GM19239 (cell line): ENCODE data around the gene BBIP1.
A peak's percentile ranks its signal among the peaks of the same experiment; 100 is the strongest.

ENCODE experiments used
- DNase-seq: peaks from one replicate; pipeline ENCODE4 v3.0.0; 2011; ENCODE audit warnings: low spot score; ENCODE audit not compliant: insufficient read length
- FAIRE-seq: peaks from 2 replicates; lab custom pipeline; 2011; peaks lifted over from hg19 to GRCh38; lab: Jason Lieb, UNC

The BBIP1 gene

DNA sequence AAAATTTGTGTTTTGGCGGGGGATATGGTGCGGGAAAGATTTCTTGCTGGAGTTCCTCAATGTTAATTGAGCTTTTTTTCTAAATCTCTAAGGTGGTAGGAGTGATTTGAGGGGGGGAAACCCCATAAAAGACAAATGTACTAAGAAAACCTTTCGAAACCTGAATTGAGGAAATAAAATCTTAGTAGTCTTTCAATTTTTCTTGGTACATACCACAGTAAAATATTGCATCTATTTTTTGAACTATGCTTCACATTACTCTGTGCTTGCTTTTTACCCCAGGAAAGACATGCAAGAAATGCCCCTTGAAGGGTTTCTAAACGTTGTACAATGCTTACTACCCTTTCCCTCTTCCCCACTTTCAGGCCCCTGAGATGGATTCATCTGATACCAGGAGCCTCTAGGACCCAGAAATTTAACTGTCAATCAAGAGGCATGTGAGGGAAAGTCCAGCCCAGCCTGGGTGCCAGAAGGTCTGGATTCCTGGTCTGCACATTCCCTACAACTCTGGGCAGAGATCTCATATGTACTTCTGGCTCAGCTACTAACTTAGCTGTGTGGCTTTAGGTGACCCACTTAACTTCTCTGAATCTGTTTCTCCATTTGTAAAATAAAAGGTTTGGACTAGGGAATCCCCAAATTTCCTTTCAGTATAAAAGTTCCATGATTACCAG lies 53.0 kb downstream of the BBIP1 start:
- FAIRE-seq, result peak; percentile 90

GRCh38 chr10:110865186-110865808 lies 53.7 kb downstream of the BBIP1 start:
- no peak for DNase-seq
- peak; percentile 80 for FAIRE-seq

More for the DNA sequence above, 53.0 kb downstream of the BBIP1 start:
- DNase-seq, result no peak

DNA sequence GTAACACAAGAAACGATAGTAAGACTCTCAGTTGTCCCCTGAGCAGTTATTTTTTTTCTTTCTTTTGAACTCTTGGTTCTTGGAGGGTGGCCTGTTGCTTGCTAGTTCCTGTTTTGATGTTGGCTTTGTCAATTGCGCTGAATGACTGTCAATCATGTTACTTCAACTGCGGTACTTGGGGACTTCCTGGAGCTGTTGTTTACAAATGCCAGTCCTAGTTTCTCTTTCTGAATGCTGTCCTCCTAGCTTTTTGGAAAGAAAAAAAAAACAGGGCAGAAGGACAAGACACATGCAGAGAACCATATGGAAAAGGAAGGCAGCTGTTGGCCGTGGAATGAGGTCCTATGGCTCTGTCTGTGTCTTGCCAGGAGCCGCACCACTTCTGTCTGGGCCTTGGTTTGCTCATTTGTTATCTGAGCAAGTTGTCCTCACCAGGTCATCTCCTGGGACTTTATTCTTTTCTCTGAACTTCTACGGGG lies 54.3 kb downstream of the BBIP1 start:
- FAIRE-seq, result peak; percentile 99
- DNase-seq, result no peak

- no peak for DNase-seq
- no peak for FAIRE-seq
These were observed 55.0 kb downstream of the BBIP1 start for GRCh38 chr10:110863956-110864355.

DNA sequence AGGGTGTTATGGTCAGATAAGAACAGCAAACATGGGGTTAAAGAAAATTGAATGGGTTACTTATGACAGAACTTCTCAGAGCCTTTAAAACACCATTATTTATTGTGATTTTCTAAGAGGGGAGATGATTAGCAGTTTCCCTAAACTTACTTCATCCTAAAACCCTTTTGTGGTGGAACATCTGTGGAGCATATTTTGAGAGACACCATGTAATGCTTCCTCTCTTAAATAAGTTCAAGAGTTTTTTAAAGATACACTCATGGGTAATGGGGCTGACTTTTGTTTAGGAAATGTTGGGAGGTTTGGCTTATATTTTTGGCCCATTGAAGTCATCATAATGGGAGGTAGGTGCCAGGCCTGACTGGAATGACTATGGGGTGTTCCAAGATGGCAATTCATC lies 55.6 kb downstream of the BBIP1 start:
- FAIRE-seq (no peak), DNase-seq (no peak)

DNA sequence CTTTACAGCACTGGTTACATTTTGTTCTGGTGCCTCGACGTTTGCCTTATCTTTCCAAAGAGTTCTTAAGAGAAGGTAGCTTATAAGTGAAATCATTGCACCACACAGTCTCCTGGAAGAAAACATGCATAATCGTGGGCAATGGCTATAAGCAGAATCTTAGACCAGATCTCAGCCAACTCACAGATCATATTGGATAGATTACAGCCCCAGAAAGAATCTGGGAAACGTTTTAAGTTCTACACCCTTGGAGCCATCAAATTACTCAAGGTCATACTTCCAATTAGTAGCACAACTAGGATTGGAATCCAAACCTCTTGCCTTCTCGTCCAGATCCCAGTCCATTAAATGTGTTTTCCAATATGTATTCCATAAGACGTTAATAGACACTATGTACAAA lies 56.0 kb downstream of the BBIP1 start:
- DNase-seq (no peak), FAIRE-seq (peak; percentile 37)

DNA sequence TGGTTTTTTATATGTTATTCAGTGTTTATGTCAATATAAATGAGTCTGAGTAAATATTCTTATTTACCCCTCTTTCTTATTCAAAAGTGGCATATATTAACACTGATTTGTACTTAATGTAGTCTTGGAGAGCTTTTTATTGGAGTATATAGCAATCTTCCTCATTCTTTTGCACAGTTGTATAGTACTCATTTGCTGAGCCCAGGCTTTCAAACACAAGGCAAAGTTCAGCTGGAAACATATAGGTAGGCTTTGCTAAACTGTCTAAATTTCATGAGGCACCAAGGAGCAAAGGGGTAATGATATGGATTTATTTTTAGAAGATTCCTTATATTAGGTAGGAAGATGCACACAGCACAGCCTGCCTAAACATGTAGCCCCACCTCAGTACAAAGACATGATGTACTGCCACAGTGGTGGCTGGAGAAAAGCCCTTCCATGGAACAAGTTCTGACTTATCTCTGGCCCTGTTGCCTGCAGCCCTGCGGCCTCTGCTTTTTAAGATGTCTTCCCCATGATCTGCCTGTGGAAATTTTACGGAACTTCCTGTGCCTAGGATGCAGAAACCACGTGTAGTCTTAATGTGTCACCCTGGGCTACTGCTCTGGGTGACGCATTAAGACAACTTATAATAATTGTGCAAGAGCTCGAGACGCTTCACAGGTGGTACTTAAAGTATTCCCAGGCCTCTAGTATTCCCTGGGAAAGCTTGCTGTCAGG lies 56.9 kb downstream of the BBIP1 start:
- FAIRE-seq, result no peak

DNA sequence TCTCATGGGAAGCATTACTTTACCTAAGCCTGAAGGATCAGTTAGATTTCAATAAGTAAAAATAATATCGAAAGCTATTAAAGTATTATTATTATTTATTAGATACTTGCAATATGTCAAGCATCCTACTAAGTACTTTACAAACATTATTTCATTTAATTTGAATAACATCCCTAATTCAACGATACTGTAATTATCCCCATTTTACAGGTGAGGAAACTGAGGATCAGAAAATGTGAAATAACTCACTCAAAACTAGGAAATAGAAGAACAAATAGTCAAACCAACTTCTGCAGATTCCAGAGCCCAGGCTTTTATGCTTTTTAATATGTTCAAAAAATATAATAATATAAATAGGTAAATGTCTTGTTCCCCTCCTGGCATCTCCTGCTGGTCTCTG lies 57.5 kb downstream of the BBIP1 start:
- DNase-seq (no peak), FAIRE-seq (no peak)

More for the DNA sequence above, 56.9 kb downstream of the BBIP1 start:
- DNase-seq, result no peak

DNA sequence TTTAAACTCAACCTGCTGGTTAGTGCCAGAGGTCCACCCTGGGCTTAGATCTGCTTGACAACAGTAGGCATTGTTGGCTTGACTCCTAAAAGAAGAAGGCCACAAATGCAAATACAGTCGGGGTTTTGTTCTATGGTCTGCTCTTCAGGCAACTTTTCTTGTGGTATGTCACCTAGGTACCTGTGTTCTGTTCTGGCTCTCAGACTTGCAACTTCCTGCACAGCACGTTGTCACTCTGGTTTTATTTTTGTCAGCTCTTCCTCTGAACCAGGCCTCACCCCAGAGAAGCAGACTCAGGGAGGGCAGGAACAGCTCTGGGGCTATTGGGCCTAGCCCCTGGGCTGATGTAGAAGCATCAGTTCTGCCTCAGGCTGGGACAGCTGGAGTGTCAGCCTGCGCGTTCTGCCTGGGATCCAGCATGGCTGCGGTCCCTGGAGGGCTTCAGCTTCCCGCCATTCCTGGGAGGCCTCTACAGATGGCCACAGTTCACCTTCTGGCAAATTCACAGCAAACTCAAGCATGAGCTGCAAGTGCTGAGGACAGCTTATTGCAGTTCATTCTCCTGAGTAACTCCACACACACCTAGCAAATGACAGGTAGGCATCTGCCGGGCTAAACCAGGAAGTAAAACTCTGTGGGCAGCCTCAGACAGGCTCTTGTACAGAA lies 58.3 kb downstream of the BBIP1 start:
- peak; percentile 97 for FAIRE-seq
- DNase-seq, result no peak

DNA sequence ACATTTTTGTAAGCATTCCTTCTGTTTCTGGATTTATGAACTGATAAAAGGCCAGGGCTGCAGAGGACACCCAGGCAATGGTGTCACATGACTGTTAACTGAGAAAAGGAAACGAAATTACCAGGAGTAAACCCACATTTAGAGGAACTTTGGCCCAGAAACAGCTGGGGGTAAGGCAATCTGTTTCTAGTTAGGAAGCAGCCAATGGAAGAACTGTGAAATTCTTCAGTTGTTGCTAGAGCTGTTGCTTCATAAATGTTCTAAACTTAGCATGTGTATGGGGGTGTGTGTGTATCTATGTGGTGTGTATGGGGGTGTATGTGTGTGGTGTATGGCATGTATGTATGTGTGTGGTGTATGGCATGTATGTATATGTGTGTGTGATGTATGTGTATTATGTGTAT lies 59.0 kb downstream of the BBIP1 start:
- FAIRE-seq (peak; percentile 83), DNase-seq (no peak)

GRCh38 chr10:110859206-110859972 lies 59.6 kb downstream of the BBIP1 start:
- no peak for FAIRE-seq
- DNase-seq, result no peak

DNA sequence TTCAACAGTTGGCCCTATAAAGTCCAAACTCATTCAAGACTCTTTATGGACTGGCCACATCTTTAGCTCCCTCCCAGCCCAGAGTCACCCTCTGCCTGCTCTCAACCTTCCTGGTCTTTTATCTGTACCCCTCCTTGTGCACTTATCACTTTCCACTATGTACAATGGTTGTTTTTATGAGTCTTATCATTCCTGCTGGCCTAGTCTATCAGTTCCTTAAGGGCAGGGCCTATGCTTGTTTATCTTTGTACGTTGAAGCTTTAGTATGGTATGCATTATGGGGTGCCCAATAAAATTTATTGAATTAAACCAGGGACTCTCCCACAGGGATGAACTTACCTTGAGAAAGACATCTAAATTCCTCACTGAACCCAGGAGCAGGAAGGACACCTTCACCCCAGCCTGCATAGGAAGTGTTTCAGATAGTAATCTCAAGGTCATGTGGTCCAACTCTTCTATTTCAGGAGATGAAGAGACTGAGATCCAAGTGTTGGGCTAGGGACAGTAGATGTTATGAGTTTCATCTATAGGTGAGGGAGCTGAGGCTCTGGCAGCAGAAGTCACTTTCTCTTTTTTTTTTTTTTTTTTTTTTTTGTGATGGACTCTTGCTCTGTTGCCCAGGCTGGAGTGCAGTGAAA lies 60.6 kb downstream of the BBIP1 start:
- FAIRE-seq (peak; percentile 57), DNase-seq (no peak)

- peak; percentile 84 for FAIRE-seq
- DNase-seq, result no peak
These were observed 61.5 kb downstream of the BBIP1 start for GRCh38 chr10:110857265-110858171.

DNA sequence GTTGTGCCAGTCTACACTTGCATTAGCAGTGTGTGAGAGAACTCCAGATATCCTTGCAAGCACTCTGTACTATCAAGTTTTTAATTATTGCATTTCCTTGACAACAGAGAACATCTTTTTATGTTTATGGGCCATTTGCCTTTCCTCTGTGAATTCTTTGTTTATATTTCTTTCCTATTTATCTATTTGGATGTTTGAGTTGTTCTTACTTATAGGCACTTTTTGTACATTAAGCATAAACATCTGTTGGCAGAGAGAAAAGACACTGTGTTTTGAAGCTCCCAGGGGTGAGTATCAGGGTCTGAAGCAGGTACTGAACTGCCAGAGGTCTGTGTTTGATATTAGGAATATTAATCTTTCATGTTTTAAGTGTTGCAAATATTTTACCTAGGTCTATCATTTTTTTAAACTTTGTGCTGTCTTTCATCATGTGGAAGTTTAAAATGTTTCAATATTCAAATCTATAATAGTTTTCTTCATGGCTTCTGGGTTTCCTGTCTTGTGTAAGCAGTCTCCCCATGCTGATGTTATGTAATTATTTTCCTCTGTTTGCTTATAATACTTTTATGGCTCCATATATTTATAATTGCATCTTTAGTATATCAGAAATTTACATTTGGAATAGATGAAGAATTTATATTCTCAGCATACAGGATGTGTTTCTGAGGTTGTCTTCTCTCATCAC lies 64.9 kb downstream of the BBIP1 start:
- DNase-seq, result no peak
- FAIRE-seq, result no peak

- DNase-seq (no peak), FAIRE-seq (no peak)
These were observed 66.0 kb downstream of the BBIP1 start for GRCh38 chr10:110852947-110853346.

GRCh38 chr10:110852255-110852896 lies 66.6 kb downstream of the BBIP1 start:
- DNase-seq, result no peak
- FAIRE-seq, result peak; percentile 81

GRCh38 chr10:110851020-110851612 lies 67.9 kb downstream of the BBIP1 start:
- FAIRE-seq (no peak), DNase-seq (no peak)
